HG03571 (cell line): ENCODE measurements around the gene ZNF816.
"Not testable (repeated sequence)": the region's sequence is repeated elsewhere in the genome, so short reads cannot be mapped to it uniquely, and the experiment has no call there.

Experiments
- ATAC-seq: cut with Tn5 transposase; IDR thresholded peaks from one replicate; pipeline ENCODE4 v1.9.1; 2021; ENCODE audit not compliant: unreplicated experiment

ZNF816 gene

DNA sequence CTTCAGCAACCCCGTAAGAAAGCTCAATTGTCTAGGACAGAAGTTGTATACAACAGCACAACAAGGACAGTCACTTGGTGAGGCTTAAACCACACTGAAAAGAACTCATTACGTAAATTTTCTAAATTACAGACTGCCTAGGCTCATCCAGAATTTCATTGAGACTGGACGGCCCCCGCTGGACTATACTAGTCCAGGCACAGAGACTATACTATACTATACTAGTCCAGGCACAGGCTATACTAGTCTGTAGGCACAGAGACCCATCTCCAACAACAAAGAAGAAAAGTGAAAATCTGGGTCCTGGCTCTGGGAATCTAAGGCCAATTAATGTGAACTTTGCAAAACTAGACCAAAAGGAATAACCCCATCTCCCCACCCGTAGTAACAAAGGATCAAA is 700 bp downstream of the ZNF816 start:
- ATAC-seq = no peak

DNA sequence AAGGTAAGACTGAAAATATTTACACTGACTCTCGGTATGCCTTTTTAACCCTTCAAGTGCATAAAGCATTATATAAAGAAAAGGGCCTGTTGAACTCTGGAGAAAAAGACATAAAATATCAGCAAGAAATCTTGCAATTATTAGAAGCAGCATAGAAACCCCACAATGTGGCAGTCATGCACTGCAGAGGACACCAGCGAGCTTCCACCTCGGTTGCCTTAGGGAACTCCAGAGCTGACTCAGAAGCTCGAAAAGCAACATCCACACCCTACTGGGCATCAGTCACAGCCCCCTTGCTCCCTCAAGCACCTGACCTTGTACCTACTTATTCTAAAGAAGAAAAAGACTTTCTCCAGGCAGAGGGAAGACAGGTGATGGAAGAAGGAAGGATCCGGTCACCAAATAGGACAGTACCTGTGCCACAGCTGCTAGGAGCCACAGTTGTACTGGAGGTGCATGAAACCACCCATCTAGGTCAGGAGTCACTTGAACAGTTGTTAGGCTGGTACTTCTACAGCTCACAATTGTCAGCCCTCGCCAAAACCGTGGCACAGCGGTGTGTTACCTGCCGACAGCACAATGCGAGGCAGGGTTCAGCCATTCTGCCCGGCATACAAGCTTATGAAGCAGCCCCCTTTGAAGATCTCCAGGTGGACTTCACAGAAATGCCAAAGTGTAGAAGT is 2.9 kb downstream of the ZNF816 start:
- no peak for ATAC-seq

DNA sequence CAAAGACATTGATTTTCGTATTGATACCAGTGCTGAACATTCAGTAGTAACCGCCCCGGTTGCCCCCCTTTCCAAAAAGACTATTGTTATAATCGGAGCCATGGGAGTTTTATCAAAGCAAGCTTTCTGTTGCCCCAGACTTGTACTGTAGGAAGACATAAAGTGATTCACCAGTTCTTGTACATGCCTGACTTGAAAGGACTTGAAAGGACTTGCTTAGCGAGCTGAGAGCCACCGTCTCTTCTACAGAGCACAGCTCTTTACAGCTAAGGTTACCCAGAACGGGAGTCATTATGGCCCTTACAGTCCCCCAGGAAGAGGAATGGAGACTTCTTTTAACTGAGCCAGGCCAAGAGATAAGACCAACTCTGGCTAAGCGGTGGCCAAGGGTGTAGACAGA is 5.1 kb downstream of the ZNF816 start:
- no peak for ATAC-seq

DNA sequence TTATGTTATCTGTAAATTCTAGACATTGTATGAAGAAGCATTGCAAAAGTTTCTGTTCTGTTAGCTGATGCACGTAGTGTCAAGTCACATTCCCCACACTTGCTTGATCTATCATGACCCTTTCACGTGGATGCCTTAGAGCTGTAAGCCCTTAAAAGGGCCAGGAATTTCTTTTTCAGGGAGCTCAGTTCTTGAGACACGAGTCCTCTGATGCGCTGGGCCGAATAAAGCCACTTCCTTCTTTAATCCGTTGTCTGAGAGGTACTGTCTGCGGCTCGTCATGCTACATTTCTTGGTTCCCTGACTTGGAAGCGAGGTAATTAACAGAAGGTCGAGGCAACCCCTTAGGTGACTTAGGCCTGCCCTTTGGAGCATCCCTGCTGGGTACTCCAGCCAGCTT is 5.8 kb downstream of the ZNF816 start:
- no peak for ATAC-seq

DNA sequence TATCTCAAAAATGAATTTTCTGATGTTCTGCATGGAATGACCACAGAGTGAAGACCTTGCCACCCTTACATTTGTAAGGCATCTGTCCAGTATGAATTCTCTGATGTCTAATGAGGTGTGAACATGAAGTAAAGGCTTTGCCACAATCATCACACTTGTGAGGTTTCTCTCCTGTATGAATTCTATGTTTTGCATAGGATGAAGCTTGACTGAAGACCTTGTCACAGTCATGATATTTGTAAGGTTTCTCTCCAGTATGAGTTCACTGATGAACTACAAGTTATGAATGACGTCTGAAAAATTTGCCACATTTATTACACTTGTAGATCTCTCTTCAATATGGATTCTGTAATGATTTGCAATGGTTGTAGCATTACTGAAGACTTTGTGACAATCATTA is 13.3 kb downstream of the ZNF816 start:
- no peak for ATAC-seq

DNA sequence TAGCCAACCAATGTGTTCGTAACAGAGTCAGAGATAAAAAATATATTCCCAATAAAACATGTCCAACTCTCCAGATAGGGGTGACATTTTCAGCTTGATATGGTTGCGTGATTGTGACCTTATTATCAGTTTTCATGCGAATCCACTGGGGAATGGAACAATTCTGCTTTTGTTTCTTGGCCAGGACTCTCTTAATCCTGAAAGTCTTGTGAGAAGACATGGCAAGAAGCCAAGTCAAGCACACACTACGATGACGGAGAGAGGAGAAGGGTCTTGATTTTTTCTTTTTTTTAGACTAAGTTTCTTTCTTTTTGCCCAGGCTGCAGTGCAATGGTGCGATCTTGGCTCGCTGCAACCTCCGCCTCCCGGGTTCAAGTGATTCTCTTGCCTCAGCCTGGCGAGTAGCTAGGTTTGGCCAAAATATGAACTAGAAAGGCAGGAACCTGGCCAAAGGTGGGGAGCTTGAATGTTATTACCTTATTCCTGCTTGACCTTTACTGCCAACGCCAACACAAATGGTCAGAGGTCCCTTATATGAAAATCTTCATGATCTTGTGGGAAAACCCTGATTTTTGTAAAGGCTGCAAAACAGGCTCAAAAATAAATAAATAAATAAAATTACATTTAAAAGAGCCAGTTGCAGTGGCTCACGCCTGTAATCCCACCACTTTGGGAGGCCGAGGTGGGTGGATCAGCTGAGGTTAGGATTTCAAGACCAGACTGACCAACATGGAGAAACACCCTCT is 14.5 kb downstream of the ZNF816 start:
- ATAC-seq = no peak

DNA sequence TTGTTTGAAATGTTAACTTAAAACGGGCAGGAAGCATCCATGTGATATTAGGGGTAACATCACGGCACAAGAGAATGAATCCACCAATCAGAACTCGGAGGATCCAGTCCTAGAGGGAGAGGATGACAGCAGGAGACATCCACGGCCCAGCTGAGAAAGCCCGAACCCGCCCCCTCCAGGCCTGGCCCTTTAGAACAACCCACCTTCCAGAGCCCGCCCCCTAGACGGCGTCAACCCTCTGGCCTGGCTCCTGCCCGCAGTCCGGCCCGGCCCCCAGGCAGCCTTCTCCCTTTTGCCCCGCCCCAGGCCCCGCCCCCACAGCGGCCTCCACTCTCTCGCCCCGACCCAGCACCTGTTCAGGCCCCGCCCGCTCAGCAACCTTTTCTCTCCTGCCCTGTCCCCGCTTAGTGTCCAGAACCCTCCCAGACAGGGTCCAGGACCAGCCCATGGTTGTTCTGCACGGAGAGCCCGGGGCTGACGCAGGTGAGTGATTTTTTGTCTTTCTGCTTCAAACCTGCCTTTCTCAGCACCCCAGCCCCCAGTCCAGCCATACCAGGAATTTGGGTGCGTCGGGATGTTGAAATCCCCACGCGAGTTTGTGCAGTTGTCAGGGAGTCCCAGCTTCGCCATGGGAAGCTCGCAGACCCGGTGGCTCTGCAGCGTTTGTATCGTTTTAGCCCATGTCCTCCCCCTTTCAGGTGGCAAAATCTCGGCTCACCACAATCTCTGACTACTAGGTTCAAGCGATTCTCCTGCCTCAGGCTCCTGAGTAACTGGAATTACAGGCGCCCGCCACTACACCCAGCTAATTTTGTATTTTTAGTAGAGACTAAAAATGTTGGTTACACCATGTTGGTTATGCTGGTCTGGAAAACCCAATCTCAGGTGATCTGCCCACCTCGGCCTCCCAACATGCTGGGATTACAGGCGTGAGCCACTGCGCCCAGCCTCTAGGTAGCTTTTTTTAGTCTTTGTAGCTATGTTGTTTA is 16.1 kb downstream of the ZNF816 start:
- ATAC-seq = no peak

DNA sequence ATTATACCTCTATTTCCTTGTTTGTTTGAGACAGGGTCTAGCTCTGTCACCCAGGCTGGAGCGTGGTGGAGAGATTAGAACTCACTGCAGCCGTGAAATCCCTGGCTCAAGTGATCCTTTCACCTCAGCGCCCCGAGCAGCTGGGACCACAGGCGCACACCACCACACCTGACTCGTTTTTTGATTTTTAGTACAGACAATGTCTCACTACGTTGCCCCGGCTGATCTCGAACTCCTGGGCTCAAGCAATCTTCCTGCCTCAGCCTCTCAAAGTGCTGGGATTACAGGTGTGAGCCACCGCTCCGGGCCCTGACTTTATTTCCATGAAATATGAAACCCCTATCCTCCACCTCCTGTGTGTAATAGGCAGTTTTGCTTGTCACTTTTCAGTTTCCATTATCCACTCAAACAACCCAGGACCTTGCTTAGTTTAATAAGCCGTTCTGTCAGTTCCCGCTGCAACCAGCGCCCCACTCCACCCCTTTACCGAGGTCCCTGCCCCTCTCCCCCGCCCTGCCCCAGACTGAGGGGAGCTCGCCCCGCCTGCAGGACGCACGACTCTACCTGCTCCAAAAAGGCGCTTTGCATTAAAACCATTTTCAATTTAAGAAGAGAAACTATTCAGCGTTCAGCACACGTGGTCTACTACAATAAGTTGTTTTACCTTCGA is 16.9 kb downstream of the ZNF816 start:
- no peak for ATAC-seq

DNA sequence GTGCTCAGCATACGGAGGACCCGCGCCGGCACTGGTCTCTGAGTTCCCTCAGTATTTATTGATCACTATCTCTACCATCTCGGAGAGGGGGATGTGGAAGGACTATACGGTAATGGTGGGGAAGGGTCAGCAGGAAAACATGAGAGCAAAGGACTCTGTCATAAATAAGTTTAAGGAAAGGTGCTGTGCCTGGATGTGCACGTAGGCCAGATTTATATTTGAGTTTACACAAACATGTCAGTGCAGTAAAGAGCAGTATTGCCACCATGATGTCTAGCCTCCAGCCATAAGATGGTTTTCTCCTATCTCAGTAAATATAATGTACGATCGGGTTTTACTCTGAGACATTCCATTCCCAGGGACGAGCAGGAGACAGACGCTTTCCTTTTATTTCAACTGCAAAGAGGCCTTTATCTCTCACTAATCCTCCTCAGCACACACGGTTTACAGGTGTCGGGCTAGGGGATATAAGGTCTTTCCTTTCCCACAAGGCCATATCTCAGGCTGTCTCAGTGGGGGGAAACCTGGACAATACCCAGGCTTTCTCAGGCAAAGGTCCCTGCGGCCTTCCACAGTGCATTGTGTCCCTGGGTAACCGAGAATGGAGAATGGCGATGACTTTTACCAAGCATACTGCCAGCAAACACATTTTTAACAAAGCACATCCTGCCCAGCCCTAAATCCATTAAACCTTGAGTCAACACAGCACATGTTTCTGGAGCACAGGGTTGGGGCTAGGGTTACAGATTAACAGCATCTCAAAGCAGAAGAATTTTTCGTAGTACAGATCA is 17.8 kb downstream of the ZNF816 start:
- ATAC-seq = not testable (repeated sequence)

DNA sequence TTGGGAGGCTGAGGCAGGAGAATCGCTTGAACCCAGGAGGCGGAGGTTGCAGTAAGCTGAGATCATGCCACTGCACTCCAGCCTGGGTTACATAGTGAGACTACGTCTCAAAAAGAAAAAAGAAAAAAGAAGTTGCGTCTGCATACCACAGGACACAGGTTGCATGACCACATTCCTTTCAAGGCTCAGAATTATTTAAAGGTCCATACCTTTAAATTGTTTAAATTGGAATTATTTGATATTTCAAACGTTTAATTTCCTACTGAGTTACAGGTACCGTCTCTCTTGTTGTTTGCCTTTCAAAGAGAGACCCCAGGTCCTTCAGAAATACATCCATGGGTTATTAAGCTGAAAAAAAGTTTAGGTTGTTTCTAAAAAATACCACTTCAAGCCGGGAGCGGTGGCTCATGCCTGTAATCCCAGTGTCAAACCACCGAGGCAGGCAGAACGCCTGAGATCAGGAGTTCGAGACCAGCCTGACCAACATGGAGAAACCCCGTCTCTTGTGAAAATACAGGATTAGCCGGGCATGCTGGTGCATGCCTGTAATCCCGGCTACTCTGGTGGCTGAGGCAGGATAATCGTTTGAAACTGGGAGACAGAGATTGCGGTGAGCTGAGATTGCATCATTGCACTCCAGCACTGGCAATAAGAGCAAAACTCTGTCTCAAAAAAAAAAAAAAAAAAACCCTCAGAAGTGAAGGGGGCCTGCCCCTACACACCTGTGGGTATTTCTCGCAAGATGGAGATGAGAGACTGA is 18.6 kb downstream of the ZNF816 start:
- no peak for ATAC-seq

DNA sequence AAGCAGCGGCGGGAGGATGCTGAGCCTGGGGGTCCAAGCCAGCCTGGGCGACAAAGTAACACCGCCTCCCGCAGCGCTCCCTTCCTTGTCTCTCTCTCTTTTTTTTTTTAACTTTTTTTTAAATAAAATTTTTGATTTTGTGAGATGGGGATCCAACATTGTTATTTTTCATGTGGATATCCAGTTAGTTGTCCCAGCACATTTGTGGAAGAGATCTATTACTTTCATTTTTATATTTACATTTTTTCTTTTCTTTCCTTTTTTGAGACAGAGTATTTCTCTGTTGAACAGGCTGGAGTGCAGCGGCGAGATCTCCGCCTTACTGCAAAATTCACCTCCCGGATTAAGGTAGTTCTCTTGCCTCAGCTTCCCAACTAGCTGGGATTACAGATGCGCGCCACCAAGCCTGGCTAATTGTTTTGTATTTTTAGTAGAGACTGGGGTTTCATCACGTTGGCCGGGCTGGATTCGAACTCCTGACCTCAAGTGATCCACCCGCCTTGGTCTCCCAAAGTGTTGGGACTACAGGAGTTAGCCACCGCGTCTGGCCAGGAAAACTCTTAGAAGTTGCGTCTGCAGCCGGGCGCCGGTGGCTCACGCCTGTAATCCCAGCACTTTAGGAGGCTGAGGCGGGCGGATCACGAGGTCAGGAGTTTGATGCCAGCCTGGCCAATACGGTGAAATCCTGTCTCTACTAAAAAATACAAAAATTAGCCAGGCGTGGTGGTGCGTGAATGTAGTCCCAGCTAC is 19.4 kb downstream of the ZNF816 start:
- no peak for ATAC-seq

DNA sequence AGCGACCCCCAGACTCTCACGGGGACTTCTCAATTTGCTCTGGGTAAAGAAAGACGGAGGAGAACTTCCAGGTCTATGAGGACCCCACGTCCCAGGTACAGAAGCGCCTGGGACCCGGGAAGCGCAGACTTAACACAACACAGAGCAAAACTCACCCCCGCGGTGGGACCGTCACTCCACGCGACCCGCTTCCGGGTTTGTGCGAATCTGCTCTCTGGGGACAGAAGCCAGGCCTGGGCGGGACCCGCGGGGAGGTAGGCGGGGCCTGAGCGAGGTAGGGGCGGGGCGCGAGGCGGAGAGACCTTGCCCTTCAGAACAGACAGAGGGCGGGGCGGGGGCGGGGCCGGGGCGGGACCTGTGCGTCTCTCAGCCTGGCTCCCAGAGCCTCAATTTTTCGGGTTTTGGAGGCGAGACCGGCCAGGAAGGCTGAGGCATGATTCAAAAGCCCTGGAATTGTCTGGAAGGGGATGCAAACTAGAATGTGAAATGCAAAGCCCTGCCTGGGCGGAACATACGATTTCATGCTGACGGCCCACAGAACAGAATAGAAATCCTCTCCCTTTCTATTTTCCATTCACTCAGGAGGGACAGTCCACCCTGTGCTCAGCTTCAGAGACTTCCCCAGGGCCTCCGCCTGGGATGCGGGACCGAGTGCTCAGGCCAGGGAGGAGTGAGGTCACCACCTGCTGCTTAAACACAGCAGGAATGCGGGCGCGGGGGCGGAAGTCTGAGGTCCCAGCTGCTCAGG is 20.1 kb downstream of the ZNF816 start:
- peak; percentile 93 for ATAC-seq

DNA sequence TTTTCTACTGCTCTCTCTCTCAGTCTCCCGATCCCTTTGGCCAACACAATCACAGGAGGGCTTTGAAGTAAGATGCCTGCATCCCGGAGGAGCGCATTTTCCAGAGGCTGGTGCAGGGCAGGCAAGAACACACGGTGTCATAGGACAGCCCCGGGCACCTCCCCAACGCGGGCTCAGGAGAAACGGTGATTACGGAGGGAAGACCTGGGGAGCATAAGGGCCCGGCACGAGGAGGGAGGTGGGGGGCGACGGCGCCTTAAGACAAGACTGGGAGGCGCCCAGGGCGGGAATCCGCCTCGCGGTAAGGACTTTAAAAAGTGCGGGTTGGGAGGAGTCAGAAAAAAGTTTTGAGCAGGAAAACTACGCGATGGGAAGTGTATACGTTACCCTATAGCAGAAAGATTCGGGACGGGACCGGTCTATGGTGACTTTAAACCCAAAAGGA is 20.7 kb downstream of the ZNF816 start:
- ATAC-seq = peak; percentile 19

DNA sequence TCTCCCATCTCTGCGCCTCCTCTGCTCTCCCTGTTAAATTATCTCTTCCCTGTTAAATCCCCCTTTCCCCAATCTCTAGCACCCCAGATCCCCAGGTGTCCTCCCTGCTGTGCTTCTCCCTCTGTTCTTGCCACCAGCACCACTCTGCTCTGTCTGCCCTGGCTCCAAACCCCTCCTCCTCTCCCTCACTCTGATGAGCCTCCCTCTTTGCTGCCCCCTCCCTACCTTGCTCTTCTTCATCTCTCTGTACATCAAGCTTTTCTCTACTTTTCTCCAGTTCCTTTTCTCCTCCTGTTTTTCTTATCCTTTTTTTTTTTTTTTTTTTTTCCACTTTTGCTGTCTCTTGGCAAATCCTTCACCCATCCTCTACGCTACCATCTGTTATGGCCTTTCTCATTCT is 21.2 kb downstream of the ZNF816 start:
- ATAC-seq = not testable (repeated sequence)

DNA sequence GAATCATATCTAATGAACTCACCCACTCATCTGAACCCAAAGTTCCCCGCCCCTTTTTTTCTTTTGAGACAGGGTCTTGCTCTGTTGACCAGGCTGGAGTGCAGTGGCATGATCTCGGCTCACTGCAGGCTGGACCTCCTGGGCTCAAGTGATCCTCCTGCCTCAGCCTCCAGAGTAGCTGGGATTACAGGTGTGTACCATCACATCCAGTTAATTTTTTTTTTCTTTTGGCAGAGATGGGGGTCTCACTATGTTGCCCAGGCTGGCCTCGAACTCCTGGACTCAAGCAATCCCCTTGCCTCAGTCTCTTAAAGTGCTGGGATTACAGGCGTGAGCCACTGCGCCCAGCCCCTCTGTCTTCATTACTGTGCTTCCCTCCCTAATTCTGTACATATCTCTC is 21.8 kb downstream of the ZNF816 start:
- ATAC-seq = not testable (repeated sequence)

DNA sequence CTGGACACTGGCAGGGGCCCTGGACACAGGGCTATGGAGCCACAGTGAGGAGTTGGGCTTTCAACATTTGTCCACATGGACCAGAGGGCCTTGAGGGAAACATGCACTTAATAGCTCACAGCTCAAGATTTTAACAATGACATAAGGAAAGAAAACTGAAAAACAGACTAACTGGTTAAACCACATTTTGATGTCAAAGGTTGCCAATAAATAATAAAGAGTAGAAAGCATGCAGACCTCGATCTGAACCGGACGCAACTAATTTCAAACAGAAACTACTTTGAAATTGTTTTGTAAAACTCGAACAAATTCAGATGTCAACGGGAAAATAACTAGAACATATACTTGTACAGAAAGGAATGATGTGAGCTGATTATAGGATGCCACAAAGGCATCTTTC is 23.9 kb downstream of the ZNF816 start:
- ATAC-seq = no peak

DNA sequence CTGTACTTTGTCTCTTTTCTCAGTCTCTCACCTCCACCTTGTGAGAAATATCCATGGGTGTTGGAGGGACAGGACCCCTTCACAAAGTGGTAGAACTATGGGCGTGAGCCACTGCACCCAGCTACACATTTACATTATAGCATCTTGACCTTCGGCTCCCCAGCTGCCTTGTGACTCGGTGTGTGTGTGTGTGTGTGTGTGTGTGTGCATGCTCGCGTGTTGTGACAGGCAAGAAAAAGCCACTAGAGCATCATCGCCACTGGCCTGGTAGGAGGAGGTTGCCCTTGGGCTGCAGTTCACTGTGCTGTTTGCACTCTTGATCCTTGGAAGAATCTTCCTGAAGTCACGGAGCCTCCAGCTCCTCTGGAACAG is 25.7 kb downstream of the ZNF816 start:
- ATAC-seq = no peak
